GM19023 (cell line): ENCODE data around the gene GOLIM4.
"Not testable (repeated sequence)": the region's sequence is repeated elsewhere in the genome, so short reads cannot be mapped to it uniquely, and the experiment has no call there.

Experiments
- ATAC-seq: cut with Tn5 transposase; IDR thresholded peaks from one replicate; pipeline ENCODE4 v1.9.1; 2021; ENCODE audit warnings: mild to moderate bottlenecking, moderate library complexity; ENCODE audit not compliant: unreplicated experiment

GOLIM4 gene, protein sequence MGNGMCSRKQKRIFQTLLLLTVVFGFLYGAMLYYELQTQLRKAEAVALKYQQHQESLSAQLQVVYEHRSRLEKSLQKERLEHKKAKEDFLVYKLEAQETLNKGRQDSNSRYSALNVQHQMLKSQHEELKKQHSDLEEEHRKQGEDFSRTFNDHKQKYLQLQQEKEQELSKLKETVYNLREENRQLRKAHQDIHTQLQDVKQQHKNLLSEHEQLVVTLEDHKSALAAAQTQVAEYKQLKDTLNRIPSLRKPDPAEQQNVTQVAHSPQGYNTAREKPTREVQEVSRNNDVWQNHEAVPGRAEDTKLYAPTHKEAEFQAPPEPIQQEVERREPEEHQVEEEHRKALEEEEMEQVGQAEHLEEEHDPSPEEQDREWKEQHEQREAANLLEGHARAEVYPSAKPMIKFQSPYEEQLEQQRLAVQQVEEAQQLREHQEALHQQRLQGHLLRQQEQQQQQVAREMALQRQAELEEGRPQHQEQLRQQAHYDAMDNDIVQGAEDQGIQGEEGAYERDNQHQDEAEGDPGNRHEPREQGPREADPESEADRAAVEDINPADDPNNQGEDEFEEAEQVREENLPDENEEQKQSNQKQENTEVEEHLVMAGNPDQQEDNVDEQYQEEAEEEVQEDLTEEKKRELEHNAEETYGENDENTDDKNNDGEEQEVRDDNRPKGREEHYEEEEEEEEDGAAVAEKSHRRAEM

DNA sequence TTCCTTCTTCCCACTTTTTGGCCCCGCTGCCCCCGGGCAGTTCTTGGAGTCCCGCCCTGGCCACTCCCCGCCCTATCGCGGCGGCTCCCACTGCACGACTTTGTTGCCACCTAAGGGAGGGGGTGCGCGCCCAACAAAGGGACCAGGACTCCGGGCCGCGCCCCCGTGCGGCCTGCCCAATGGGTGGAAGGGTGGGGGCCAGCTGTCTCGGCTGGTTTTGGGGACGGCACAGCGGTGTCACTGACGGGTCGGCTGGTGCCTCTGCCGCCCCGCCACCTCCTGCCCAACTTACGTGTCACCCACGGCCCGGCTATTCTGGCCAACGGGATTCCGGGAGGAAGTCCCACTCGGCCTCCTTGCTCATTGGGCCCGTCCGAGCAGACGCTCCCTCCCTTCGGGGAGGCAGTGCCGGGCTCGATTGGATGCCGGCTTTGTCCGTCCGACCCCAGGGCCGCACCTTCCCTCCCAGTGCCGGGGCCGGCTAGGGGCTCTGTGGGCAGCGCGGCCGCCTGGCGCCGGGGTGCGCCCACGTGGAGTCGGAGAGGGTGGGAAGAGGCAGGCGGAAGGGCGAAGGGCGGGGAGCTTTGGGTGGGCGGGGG lies at the start of gene GOLIM4:
Gene GOLIM4 (minus strand): TSS at position 314 of the 599 bp plus-strand sequence. CDS start 639 bp downstream, outside the sequence.
- ATAC-seq = peak; percentile 85

DNA sequence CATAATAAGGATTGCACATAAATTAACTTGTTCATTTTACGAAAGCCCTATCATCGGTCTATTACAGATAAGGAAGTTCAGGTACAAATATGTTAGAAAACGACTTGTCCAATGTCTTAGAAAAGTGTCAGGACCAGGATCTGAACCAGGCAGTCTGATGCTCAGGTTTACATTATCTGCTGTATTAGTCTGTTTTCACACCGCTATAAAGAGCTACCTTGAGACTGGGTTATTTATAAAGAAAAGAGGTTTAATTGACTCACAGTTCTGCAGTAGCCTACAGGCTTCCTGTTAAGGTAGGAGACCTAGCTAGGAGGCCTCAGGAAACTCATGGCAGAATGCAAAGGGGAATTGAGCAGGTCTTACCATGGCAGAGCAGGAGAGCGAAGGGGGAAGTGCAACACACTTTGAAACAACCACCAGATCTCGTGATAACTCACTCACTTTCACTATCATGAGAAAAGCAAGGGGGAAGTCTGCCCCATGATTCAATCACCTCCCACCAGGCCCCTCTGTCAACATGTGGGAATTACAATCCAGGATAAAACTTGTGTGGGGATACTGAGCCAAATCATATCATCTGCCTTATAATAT lies 45.8 kb upstream of the GOLIM4 start:
- no peak for ATAC-seq

DNA sequence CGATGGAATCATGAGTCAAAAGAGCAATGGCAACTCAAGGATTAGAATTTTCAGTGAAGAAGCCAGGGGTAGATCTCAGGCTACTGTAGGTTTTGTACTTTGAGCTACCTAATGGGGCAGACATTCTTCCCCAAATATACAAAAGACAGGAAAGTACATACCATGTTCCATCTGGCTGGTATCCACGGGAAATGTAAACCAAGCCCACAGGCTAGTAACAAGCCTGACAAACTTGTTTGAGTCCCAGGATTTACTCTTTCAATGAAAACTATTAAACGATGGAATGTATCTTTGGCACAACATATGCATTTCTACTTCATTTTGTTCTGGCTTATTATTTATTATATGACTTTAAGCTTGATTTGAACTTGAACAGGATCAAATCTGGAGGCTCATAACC lies 44.2 kb upstream of the GOLIM4 start:
- ATAC-seq = no peak

DNA sequence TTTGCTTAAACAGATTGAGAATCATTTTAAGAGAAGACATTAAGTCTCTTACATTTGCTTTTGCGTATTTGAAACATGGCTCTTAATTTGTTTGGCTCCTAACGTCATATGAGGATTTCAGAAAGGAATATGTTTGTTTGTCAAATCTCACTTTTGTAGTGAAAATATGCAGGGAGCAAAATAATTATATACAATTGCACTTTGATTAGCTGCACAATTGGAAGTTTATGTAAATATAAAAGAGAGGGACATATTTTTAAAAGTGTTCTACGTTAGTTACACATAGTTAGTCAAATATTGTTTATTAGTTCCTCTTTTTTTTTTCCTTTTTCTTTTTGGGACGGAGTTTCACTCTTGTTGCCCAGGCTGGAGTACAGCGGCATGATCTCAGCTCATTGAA lies 42.7 kb upstream of the GOLIM4 start:
- no peak for ATAC-seq

DNA sequence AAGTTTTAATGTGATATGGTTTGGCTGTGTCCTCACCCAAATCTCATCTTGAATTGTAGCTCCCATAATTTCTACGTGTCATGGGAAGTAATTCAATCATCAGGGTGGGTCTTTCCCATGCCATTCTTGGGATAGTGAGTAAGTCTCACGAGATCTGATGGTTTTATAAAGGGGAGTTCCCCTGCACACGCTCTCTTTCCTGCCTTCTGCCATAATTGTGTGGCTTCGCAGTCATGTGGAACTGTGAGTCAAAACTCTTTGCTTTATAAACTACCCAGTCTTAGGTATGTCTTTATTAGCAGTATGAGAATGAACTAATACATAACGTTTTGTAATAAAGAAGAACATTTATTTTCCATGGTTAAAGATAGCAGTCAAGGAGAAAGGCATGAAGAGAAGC lies 39.2 kb upstream of the GOLIM4 start:
- peak; percentile 62 for ATAC-seq

DNA sequence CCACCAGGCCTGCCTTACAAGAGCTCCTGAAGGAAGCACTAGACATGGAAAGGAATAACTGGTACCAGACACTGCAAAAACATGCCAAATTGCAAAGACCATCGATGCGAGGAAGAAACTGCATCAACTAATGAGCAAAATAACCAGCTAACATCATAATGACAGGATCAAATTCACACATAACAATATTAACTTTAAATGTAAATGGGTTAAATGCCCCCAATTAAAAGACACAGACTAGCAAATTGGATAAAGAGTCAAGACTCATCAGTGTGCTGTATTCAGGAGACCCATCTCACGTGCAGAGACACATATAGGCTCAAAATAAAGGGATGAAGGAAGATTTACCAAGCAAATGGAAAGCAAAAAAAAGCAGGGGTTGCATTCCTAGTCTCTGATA lies 34.5 kb upstream of the GOLIM4 start:
- ATAC-seq = not testable (repeated sequence)

DNA sequence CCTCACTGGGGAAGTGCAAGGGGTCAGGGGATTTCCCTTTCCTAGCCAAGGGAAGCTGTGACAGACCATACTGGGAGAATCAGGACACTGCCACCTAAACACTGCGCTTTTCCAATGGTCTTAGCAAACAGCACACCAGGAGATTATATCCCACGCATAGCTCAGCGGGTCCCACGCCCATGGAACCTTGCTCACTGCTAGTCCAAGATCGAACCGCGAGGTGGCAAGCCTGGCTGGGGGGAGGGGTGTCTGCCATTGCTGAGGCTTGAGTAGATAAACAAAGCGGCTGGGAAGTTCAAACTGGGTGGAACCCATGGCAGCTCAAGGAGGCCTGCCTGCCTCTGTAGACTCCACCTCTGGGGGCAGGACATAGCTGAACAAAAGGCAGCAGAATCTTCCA lies 32.7 kb upstream of the GOLIM4 start:
- not testable (repeated sequence) for ATAC-seq

DNA sequence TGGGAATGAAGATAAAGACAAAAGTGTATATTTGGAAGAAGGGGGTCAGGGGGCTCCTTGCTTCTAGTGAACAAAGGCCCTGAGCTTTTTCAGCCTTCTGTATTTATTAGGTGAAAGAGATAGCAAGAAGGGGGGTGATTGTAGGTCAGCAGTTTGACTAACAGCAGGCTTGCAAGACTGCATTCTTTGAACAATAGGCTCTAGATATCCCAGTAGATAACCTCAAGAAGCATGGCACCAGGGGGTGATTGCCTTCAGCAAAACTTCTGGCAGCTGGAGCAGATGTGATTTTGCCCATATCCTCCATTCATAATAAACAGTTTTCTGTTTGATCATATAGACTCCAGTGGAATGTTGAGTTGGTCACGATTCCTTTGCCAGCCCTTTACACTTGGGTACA lies 31.7 kb upstream of the GOLIM4 start:
- no peak for ATAC-seq

DNA sequence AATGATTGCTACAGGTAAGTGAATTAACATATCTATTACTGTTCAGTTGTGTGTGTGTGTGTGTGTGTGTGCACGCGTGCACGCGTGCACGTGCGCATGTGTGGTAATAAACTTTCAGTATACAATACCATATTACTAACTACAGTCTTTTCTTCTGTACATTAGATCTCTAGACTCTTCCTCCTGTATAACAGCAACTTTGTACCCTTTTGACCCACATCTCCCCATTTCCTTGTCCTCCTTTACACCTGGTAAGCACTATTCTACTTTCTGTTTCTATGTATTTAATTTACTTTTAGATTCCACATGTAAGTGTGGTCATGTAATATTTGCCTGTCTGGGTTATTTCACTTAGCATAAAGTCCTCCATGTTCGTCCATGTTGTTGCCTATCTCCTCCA lies 29.1 kb upstream of the GOLIM4 start:
- ATAC-seq = no peak

DNA sequence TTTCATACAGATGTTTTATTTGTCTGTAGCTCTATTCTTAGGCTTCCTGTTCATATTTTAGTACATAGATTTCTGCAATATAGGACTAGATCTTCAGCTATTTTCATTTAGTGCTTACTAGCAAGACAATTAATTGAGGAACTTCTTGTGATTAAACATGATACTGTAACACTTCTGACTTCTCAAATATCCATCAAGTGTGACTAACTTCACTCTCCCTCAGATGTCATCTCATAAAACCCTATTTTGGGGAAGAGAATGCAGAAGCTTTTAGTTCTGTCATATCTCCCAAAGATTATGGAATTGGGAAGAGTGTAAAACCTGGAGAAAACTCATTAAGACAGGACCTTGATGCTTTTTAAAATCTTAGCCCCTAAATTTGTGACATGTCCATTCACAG lies 28.6 kb upstream of the GOLIM4 start:
- no peak for ATAC-seq

DNA sequence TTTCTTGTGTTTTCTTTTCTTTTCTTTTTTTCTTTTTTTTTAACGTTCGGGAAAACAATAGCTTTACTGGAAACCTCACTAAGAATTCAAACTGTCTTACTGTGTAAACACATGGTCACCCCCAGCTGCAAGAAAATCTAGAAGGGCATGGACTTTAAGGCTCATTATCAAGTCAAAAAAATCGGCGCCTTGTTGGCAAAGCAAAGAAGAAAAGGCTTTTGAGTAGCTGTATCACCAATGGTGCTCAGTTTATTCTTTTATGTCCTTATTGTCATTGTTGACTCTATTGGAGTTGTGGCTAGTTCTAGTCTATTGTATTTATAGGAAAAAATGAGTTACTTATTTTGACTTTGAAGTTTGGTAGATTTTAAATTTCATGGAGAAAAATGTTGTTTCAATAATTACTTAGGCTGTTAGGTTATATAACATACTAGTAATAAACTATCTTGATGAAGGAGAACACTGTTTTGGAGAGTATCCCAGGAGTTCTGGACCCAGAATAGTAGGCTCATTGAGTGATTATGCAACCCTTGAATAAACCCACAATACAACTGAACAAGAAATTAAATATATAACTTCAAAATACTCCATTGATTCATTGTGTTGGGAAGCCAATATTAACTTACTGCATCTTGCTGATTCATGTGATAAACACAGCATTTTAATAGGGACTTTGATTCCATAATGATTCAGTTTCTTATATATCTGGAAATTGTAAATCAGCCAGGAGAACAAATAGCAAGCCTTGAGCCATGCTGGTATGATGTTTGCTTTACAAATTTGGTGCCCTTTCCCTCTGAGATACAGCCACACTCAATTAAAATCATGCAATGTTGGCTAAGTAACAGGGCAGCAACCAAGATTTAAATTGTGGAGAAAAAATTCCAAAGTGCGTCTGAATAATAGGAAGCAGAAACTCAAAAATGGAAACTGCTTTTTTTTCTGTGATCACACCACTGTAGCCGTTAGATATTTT lies 27.8 kb upstream of the GOLIM4 start:
- no peak for ATAC-seq

DNA sequence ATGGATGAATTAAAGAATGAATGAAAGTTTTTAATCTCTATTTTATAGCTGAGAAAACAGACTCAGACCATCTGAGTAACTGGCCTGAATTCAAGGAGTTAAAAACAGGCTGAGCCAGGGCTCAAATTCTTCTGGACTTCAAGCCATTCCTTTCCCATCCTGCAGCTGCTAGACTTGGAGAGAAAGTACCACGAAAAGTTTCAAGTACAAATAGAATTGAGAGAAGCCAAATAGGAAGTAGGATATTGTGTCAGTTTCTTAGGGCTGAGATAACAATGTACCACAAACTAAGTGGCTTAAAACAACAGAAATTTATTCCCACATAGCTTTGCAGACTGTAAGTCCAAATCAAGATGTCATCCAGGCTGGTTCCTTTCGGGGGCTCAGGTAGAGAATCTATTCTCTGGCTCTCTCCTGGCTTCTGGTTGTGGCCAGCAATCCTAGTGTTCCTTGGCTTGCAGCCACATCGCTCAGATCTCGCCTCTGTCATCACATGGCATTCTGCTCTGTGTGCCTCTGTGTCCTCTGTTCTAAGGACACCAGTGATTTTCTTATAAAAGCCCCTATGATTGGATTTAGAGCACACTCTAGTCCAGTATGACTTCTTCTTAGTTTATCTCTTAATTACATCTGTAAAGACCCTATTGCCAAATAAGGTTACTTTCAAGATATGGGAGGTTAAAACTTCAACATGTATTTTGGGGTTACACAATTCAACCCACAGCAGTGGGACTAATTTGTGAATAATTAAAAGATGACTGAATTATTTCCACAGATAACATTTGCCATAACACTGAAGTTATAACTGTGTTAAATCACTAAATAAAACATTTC lies 25.7 kb upstream of the GOLIM4 start:
- no peak for ATAC-seq

DNA sequence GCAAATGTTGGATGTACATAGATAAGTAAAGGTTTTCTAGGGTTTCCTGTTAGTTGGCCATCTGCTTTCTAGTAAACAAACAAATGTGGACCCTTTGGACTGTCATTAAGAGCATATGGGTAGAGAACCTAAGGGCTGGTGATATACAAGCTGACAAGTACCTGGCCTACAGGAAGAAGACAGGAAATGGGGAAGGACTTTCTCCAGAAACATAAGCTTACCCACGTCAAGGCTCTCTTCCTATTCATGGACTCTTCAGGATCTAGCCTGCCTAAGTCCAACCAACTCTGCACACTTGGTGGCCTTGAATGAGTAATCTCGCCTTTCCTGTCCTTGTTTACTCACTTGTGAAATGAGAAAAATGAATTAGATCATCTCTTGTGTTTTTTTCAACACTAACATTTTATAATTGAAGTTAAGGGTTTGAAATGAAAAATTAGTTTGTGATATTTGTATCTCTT lies 22.2 kb upstream of the GOLIM4 start:
- ATAC-seq = no peak

DNA sequence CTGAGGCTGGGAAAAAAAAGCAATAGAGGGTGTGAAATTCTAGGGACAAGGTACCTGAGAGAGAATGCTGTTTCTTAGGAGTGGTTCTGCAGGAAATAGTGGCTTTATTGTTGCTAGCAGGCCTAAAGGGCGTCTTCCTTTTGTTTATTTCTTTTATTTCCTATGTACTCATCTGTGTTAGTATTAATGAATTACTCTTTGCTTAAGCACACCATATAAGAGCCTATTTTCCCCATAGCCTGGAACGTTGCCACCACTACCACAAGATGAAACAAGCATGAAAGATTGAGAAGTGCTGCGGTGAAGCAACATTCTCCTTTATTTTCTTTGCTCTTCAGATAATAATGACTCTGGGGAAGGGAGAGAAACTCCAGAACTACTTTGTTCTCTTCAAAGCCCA lies 21.3 kb upstream of the GOLIM4 start:
- ATAC-seq = no peak

DNA sequence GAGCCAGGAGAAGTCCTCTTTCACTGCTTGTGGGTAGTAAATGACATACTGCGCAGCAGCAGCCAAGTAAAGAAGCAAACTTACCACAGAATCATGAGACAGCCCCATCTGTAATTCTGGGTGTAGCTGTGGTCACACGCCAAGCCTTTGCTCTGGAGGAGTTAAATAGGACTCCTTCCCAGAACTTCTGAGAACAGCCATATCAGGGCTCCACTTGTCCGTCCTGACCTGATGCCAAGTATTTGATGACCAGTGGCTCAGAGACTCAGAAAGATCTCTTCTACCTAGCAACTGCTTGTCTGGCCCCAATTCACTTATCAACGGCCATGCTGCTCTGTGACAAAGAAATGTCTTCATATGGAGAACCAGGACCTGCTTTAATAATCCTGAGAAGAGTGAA lies 20.6 kb upstream of the GOLIM4 start:
- no peak for ATAC-seq

DNA sequence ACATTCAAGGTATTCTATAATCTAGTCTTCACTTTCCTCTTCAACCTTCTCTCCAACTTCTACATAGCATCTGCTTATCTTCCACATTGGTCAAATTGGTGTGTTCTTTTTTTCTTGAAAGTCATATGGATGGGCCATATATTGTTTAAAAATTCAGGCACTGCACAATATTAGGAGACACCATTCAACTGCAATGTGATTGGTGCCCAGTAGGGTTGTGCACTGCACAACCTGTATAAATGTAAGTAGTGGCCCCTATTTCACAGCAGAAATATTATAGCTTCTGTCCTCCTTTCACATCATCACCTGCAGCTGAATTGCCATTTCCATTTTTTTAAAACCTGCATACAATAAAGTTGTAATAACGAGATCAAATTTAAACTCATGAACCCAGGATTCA lies 18.1 kb upstream of the GOLIM4 start:
- ATAC-seq = no peak

DNA sequence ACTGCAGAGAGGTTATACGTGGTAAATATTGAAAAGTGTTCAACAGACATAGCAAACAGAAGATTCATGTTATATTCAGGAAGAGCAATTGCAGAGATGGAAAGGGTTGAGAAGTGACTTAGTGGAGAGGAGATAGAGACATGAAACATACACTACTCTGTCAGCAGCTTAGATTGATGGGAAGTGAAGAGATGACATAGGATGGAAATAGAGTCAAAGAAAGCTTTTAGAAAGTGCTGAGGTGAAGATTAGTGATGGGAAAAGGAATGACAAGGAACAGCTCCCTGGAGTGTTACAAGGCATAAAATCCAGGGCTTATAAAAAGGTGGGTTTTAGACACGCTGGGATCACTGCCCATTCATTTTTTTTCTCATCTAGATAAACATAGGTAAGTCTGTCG lies 17.2 kb upstream of the GOLIM4 start:
- ATAC-seq = no peak

DNA sequence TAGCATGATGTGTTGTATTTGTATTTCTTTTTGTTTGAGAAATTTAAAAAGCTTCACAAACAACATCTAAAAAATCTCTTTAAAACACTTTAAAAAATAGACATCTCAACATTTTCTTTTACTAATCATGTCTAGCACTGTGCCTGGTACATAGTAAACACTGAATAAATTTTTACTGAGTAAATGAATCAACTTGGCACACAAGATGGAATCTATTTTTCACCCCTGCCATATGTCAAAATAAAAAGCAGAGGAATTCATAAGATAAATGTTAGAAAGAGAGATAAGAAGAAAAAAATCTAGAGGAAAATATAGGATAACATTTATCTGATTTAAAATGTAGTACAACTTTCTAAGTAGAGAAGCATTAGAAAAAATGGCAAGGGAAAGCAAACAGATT lies 8.6 kb upstream of the GOLIM4 start:
- no peak for ATAC-seq

DNA sequence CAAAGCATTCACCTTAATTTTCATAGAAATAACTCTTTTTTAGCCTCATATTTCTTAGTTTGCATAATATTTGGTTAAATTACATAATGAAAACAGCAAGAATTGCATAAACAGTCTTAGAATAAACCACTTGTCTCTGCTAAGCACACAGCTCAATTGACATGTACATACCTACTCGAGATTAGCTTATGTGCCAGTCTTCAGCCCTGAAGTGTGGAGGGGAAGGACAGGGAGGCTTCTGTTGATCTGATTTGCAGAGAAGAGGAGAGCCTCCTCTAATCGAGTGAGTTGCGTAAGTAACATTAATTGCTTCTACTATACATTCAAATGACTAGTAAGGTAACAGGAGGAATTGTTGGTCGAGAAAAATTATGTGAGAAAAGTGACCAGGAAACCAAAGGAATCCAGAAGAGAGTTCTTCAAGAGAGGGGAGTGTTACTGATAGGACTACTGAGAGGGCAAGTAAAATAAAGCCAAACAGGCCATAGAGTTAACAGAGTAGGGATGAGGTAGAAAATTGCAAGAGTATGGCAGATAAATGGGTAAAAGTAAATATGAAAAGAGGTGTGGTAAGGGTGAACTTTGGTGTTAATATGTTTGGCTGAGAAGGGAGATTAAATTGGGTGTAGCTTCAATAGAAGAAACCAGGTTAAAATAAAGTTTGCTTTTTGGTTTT lies 7.1 kb upstream of the GOLIM4 start:
- no peak for ATAC-seq
